Activated CD4-positive, alpha-beta T cell treated with anti-CD3 and anti-CD28 coated beads for 24 hours (primary cell): ENCODE measurements around the gene OR5C1.
A peak's percentile ranks its signal among the peaks of the same experiment; 100 is the strongest.
"Not testable (repeated sequence)": the region's sequence is repeated elsewhere in the genome, so short reads cannot be mapped to it uniquely, and the experiment has no call there.

Source experiments
- DNase-seq, 2 donors: peaks; one replicate each; pipeline ENCODE4 v3.0.0-alpha.2; 2020; ENCODE audit warnings: low read depth in 2 of 2

Gene OR5C1

GRCh38 chr9:122810306-122810946 lies 21.7 kb downstream of the OR5C1 start:
- peak; percentile 66 to 68 for DNase-seq

- no peak for DNase-seq
Measured at GRCh38 chr9:122812736-122813135, 24.0 kb downstream of the OR5C1 start.

- DNase-seq, result no peak
Measured at GRCh38 chr9:122814545-122814944, 25.8 kb downstream of the OR5C1 start.

- no peak for DNase-seq
Measured at GRCh38 chr9:122815544-122815943, 26.8 kb downstream of the OR5C1 start.

GRCh38 chr9:122816163-122816867 lies 27.6 kb downstream of the OR5C1 start:
- peak in 1 of 2 donors; percentile 15 for DNase-seq

DNA sequence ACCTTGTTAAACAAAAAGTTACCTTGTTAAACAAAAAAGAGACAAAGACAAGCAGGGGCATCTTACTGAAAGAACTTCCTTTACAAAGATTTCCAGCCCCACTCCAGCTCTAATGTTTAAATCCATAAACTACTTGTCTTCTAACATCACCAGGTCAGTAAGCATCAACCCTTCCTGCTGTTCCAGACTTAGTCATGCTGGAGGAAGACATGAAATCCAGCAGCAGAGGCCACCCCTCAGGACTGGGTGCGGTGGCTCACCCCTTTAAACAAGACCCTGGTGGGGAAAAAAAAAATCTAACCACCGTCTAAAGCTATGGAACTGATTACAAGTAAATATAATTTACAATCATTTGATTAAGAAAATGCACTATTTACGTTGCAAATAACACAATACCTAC lies 30.6 kb downstream of the OR5C1 start:
- no peak for DNase-seq

DNA sequence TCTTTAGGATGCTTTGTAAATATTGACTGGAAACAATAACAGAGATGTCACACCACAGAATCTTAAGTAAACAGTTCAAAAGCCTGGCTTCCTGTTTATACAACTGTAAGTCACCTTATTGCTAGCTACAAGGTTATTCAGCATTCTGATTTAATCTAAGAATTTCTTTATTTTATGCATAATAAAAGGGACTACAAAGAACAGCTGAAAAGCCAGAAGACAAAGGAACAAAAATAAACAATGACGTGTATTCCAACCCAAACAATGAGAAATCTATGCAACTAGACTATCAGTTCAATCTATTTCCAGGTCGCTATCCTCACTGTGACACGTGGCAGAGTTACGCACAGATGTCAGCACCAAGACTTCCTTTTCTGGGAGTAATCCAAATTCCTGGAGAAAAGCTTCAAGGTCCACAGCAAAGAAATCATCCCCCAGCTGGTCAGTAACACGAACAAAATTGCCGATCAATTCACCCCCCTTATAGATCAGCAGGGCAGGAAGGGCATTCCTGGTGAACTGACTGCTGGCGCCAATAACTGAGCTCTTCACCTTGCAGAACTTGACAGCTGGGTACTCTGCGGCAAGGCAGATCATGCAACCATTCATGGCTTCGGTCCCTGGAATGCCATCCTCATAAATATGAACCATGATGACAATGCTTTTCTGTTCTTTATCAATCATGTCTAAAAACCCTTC lies 31.2 kb downstream of the OR5C1 start:
- no peak for DNase-seq

- DNase-seq, result no peak
Measured at GRCh38 chr9:122820490-122820845, 31.7 kb downstream of the OR5C1 start.

GRCh38 chr9:122821278-122821943 lies 32.7 kb downstream of the OR5C1 start:
- no peak for DNase-seq

DNA sequence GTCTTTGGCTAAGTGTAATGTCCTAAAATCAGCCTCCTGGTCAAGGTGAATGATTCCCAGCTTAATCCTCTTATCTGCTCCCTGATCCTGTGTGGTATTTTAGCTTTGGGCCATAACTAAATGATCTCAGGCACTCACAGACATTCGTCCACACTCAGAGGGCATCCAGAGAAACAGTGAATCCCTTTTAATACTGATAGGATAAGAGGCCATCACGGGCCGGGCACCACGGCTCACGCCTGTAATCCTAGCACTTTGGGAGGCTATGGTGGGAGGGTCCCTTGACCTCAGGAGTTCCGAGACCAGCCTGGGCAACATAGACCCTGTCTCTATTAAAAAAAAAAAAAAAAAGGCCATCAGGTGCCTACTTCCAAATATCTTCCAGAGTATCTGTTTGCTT lies 33.3 kb downstream of the OR5C1 start:
- no peak for DNase-seq

- DNase-seq, result no peak
Measured at GRCh38 chr9:122822938-122823337, 34.2 kb downstream of the OR5C1 start.

- DNase-seq, result no peak
Measured at GRCh38 chr9:122827761-122828093, 39.0 kb downstream of the OR5C1 start.

- DNase-seq, result not testable (repeated sequence)
Measured at GRCh38 chr9:122828965-122829284, 40.2 kb downstream of the OR5C1 start.

GRCh38 chr9:122832194-122832593 lies 43.5 kb downstream of the OR5C1 start:
- DNase-seq, result no peak

DNA sequence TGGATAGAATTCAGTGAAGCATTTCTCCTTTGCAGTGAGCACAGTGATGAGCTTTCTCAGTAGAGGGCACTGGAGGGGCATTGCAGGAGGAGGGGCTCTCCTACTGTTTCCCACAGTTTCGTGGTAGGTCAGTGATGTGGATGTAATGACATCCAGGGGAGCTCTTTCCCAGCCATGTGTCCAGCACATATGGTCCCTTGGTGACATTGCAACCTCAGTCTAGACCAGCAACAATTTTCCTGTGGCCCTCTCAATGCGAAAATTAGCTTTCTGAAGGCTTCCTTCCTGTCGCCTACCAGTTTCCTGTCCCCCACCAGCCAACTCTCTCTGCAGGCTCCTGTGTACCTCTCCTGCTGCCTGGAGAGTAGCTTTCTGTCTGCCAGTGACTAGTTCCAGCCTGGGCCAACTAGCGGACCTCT lies 46.6 kb downstream of the OR5C1 start:
- DNase-seq, result no peak

GRCh38 chr9:122837266-122837850 lies 48.6 kb downstream of the OR5C1 start:
- no peak for DNase-seq

DNA sequence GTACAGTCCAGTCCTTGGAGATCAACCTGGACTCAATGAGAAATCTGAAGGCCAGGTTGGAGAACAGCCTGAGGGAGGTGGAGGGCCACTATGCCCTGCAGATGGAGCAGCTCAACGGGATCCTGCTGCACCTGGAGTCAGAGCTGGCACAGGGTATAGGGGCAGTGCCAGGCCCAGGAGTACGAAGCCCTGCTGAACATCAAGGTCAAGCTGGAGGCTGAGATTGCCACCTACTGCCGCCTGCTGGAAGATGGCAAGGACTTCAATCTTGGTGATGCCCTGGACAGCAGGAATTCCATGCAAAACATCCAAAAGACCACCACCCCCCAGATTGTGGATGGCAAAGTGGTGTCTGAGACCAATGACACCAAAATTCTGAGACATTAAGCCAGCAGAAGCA lies 49.7 kb downstream of the OR5C1 start:
- not testable (repeated sequence) for DNase-seq
